ENCODE data around the gene SENP2. TPM values are rescaled to one million over a fixed set of nuclear protein-coding genes. Genes with fewer than 3 reads are reported as not detected.
A peak's percentile ranks its signal among the peaks of the same experiment; 100 is the strongest.
"Not testable (repeated sequence)": the region's sequence is repeated elsewhere in the genome, so short reads cannot be mapped to it uniquely, and the experiment has no call there.

Gene SENP2
- total and polyA plus RNA-seq, 10 donors = 4.8 to 40.0 (median 23.9) TPM

- Histone ChIP-seq H3K27ac (no peak overlapping the region), H3K4me3 (no peak overlapping the region), H3K27me3 (replicated peaks in 1 of 7) (peaks cover 0 to 15% (median 0%) of the 10 kb centered on the region in 7 donors), H3K9me3 (no peaks in the 10 kb centered on the region), H3K4me1 (peaks cover 0 to 23% (median 12%) of the 10 kb centered on the region in 6 donors), H3K36me3 (no peaks in the 10 kb centered on the region)
- WGBS, 5 donors = 87 to 95% (median 93%) methylated on average over 4 of the region's 4 CpGs
- DNase-seq = no peak
- intact Hi-C loops (cut with DNase I; ENCODE audit: low total_unique reads) = no loop called here
- TF ChIP-seq POLR2AphosphoS5 (IDR thresholded peaks at IDR 0.05) (no peak), CTCF (IDR thresholded peaks at IDR 0.05 in 8 of 11, conservative IDR thresholded peaks at IDR 0.05 in 3 of 11) (no peak), POLR2A (IDR thresholded peaks at IDR 0.05) (no peak)
Measured at GRCh38 chr3:185555101-185555501, 31.0 kb upstream of the SENP2 start.

- TF ChIP-seq POLR2A (IDR thresholded peaks at IDR 0.05) (no peak), POLR2AphosphoS5 (IDR thresholded peaks at IDR 0.05) (no peak), CTCF (IDR thresholded peaks at IDR 0.05 in 8 of 11, conservative IDR thresholded peaks at IDR 0.05 in 3 of 11) (no peak)
- Histone ChIP-seq H3K36me3 (no peaks in the 10 kb centered on the region), H3K4me3 (no peak overlapping the region), H3K27me3 (replicated peaks in 1 of 7) (peaks cover 0 to 19% (median 0%) of the 10 kb centered on the region in 7 donors), H3K9me3 (no peaks in the 10 kb centered on the region), H3K27ac (no peak overlapping the region), H3K4me1 (peaks cover 0 to 28% (median 14%) of the 10 kb centered on the region in 6 donors)
- intact Hi-C loops (cut with DNase I; ENCODE audit: low total_unique reads) = no loop called here
- no peak for DNase-seq
- WGBS, 5 donors = 77 to 97% (median 82%) methylated on average over 1 of the region's 1 CpG
Measured at GRCh38 chr3:185555860-185556347, 30.2 kb upstream of the SENP2 start.

GRCh38 chr3:185556640-185557039 lies 29.5 kb upstream of the SENP2 start:
- H3K4me1 ChIP-seq = peaks cover 5 to 35% (median 22%) of the 10 kb centered on the region in 6 donors
- DNase-seq; H3K36me3 ChIP-seq; H3K4me3 ChIP-seq; intact Hi-C loops (cut with DNase I; ENCODE audit: low total_unique reads); H3K27ac ChIP-seq; H3K9me3 ChIP-seq: not testable (repeated sequence)
- H3K27me3 ChIP-seq (replicated peaks in 1 of 7) = peaks cover 0 to 19% (median 0%) of the 10 kb centered on the region in 7 donors
- WGBS, 5 donors = 85 to 96% (median 95%) methylated on average over 6 of the region's 6 CpGs

- Histone ChIP-seq H3K4me3 (no peak overlapping the region), H3K4me1 (peaks cover 5 to 36% (median 22%) of the 10 kb centered on the region in 6 donors), H3K36me3 (no peaks in the 10 kb centered on the region), H3K9me3 (no peaks in the 10 kb centered on the region), H3K27ac (peak overlapping the region in 6 of 8 donors; percentile 21 to 68 (median 53)), H3K27me3 (replicated peaks in 1 of 7) (peaks cover 0 to 19% (median 0%) of the 10 kb centered on the region in 7 donors)
- DNase-seq = peak; percentile 14
- TF ChIP-seq CTCF (IDR thresholded peaks at IDR 0.05 in 8 of 11, conservative IDR thresholded peaks at IDR 0.05 in 3 of 11) = no peak
- no peak for TF ChIP-seq POLR2A (IDR thresholded peaks at IDR 0.05)
- no peak for TF ChIP-seq POLR2AphosphoS5 (IDR thresholded peaks at IDR 0.05)
- intact Hi-C loops (cut with DNase I; ENCODE audit: low total_unique reads) = no loop called here
- WGBS, 5 donors = 64 to 91% (median 81%) methylated on average over 3 of the region's 3 CpGs
Measured at GRCh38 chr3:185558395-185558794, 27.7 kb upstream of the SENP2 start.
